KMS-11 (cell line): ENCODE measurements around the gene PLEKHB2.
"Not testable (repeated sequence)": the region's sequence is repeated elsewhere in the genome, so short reads cannot be mapped to it uniquely, and the experiment has no call there.

Experiments used
- H2AFZ ChIP-seq: fragments of 200-600 bp; sonication (generic); 2 replicates; pipeline ENCODE4 v1.6.1; 2016; ENCODE audit warnings: antibody characterized with exemption, mixed run types, low read depth
- H3K27ac ChIP-seq: fragments of 200-600 bp; sonication (generic); 2 replicates; pipeline ENCODE4 v1.6.1; 2016; ENCODE audit warnings: mild to moderate bottlenecking, mixed run types
- H3K27me3 ChIP-seq: fragments of 200-600 bp; sonication (generic); 2 replicates; pipeline ENCODE4 v1.6.1; 2017; ENCODE audit warnings: mild to moderate bottlenecking, low read depth, mixed run types, moderate library complexity; ENCODE audit not compliant: insufficient read depth
- H3K36me3 ChIP-seq: fragments of 200-600 bp; sonication (generic); 2 replicates; pipeline ENCODE4 v1.6.1; 2017; ENCODE audit warnings: mild to moderate bottlenecking, mixed run types; ENCODE audit not compliant: insufficient read depth
- H3K4me1 ChIP-seq: fragments of 200-600 bp; sonication (generic); 2 replicates; pipeline ENCODE4 v1.6.1; 2016; ENCODE audit warnings: mild to moderate bottlenecking, low read depth, mixed run types; ENCODE audit not compliant: poor library complexity, severe bottlenecking
- H3K4me2 ChIP-seq: fragments of 200-600 bp; sonication (generic); 2 replicates; pipeline ENCODE4 v1.7.0; 2016; ENCODE audit warnings: mild to moderate bottlenecking, mixed run types
- H3K4me3 ChIP-seq: fragments of 200-600 bp; sonication (generic); IDR thresholded peaks from 2 replicates; pipeline ENCODE4 v1.6.1; 2017; ENCODE audit warnings: low read depth, low read length, mixed read lengths; ENCODE audit not compliant: insufficient read depth
- H3K79me2 ChIP-seq: fragments of 200-600 bp; sonication (generic); 2 replicates; pipeline ENCODE4 v1.6.1; 2016; ENCODE audit warnings: low read depth, mixed run types; ENCODE audit not compliant: insufficient read depth
- H3K9ac ChIP-seq: fragments of 200-600 bp; sonication (generic); 2 replicates; pipeline ENCODE4 v1.6.1; 2016; ENCODE audit warnings: mild to moderate bottlenecking, mixed run types
- H4K20me1 ChIP-seq: fragments of 200-600 bp; sonication (generic); 2 replicates; pipeline ENCODE4 v1.6.1; 2016; ENCODE audit warnings: mild to moderate bottlenecking, mixed run types; ENCODE audit not compliant: insufficient read depth
- TF ChIP-seq, protein P1 (sequence below): fragments of 200-600 bp; sonication (generic); conservative IDR thresholded peaks from 2 replicates; pipeline ENCODE4 v1.6.1; 2017; ENCODE audit warnings: low read depth, mild to moderate bottlenecking, antibody characterized with exemption, low read length, moderate library complexity, mixed read lengths

The PLEKHB2 gene

DNA sequence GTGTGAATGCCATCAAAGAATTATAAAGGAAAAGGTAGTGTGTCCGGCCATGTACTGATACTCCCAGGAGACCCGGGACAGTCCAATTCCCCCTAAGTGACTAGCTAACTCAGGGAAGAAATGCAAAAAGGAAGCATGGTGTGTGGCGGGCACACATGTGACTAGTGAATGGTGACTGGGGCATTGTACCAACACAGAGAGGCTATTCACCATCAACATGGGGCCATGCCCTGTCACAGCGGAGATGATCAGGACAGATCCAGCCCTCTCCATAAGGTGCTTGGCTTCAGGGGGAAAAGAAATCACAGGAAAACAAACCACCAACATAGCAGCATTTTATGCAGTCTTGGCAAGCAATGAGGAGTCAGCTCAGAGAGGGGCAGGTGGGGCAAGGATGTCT is 46.2 kb upstream of the PLEKHB2 start:
- H3K4me1 ChIP-seq: no peaks in the 10 kb centered on the region
- 0 out of 2 replicates have a peak, but pooled peaks cover 3% of the 10 kb centered on the region for H4K20me1 ChIP-seq
- no peaks in the 10 kb centered on the region for H3K27me3 ChIP-seq
- H3K4me2 ChIP-seq: no peak overlapping the region
- TF ChIP-seq, protein P1, sequence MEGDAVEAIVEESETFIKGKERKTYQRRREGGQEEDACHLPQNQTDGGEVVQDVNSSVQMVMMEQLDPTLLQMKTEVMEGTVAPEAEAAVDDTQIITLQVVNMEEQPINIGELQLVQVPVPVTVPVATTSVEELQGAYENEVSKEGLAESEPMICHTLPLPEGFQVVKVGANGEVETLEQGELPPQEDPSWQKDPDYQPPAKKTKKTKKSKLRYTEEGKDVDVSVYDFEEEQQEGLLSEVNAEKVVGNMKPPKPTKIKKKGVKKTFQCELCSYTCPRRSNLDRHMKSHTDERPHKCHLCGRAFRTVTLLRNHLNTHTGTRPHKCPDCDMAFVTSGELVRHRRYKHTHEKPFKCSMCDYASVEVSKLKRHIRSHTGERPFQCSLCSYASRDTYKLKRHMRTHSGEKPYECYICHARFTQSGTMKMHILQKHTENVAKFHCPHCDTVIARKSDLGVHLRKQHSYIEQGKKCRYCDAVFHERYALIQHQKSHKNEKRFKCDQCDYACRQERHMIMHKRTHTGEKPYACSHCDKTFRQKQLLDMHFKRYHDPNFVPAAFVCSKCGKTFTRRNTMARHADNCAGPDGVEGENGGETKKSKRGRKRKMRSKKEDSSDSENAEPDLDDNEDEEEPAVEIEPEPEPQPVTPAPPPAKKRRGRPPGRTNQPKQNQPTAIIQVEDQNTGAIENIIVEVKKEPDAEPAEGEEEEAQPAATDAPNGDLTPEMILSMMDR: no peak
- no peak overlapping the region for H2AFZ ChIP-seq
- H3K4me3 ChIP-seq: no peak overlapping the region
- no peaks in the 10 kb centered on the region for H3K36me3 ChIP-seq
- H3K79me2 ChIP-seq: peaks cover 51% of the 10 kb centered on the region
- H3K9ac ChIP-seq: no peak overlapping the region
- H3K27ac ChIP-seq: no peak overlapping the region

DNA sequence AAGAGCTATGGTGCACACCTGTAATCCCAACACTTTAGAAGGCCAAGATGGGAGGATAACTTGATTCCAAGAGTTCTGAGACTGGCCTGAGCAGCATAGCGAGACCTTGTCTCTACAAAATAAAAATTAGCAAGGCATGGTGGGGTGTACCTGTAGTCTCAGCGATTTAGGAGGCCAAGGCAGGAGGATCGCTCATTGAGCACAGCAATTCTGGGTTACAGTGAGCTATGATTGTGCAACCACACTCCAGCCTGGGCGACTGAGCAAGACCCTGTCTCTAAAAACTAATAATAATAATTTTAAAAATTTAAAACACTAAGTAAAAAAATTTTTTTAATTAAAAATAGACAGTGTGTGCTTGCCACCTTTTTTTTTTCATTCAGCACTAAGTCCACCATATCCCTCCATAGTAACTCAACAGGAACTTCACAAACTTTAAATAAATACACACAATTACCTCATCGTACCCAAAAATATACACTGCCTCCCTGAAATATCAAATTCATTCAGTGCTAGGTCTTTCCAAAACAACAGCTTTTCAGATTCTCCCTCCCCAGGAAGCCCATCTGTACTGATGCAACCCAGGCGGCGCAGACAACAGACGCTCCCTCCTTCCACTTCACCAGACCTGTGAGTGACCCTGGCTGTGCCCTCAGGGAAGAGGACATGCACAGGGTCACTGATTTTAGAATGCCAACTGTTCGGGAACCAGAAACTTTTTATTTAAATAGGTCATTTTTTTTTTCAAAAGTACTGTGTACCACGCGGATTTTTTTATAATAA is 41.4 kb upstream of the PLEKHB2 start:
- Histone ChIP-seq H3K36me3 (no peaks in the 10 kb centered on the region), H3K27ac (no peak overlapping the region), H3K4me2 (no peak overlapping the region), H2AFZ (no peak overlapping the region), H3K79me2 (peaks cover 49% of the 10 kb centered on the region), H3K27me3 (no peaks in the 10 kb centered on the region), H3K9ac (no peak overlapping the region), H3K4me3 (no peak overlapping the region), H4K20me1 (0 out of 2 replicates have a peak, but pooled peaks cover 3% of the 10 kb centered on the region), H3K4me1 (peaks cover 8% of the 10 kb centered on the region)
- TF ChIP-seq, protein P1: no peak

DNA sequence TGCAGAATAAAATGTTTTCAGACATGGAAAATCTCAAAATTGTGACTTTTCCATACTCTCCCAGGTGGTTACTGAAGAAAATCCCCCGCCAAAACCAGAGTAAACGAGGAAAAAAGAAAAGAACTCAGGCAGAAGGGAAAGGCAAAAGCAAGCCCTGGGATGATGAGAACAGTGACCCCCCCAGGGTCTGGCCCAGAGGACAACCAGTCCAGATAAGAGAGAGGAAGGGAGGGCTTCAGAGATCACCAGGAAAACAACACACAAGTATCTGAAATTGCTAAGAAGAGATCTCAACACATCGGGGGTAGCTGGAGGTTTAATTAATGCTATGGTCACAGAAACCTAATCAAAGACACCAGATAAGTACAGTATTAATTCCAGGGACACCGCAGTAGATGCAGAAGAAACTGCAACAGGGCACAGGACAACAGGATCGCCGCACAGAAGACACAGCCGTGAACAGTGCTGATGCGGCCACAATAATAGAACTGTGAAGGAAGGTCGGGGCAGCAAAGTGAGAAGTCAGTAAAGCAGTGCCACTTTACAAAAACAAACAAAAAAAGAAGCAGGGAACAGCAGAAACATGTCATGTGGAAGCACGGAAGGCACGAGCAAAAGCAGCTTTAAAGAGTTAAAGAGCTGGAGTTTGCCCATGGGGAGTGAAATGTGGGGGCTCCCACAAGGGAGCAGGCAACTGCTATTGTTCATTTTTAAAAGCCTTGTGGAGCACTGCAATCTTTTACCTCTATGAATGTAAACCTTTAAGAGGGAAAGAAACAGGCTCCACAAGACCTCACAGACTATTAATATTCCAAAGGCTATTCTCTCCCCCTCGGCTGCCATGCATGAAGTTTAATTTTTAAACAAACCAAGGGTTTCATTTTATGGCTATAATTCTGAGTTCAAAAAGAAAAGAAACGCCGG is 40.3 kb upstream of the PLEKHB2 start:
- Histone ChIP-seq H3K9ac (no peak overlapping the region), H3K4me2 (no peak overlapping the region), H3K36me3 (no peaks in the 10 kb centered on the region)

DNA sequence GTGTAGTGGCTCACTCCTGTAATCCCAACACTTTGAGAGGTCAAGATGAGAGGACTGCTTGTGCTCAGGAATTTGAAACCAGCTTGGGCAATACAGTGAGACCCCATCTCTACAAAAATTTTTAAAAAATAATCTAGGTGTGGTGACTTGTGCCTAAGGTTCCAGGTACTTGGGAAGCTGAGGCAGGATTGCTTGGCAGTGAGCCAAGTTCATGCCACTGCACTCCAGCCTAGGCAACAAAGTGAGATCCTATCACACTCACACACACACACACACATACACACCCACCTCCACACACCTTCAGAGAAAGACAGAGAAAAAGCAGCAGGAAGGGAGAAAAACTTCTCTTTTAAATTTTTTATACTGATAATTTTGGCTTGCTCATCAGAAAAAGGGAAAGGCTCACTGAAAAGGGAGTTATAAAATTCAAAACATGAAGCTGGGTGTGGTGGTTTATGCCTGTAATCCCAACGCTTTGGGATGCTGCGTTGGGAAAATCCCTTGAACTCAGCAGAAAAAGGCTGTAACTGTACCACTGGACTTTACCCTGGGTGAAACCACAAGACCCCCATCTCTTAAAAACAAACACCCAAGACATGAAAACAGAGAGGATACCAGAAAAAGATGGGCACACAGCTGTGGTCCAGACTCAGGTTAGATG is 37.5 kb upstream of the PLEKHB2 start:
- peaks cover 26% of the 10 kb centered on the region; the same call in 1 of the 2 replicates for H3K79me2 ChIP-seq
- H3K4me1 ChIP-seq: peaks cover 8% of the 10 kb centered on the region
- no peak overlapping the region for H3K9ac ChIP-seq
- H3K36me3 ChIP-seq: 0 out of 2 replicates have a peak, but pooled peaks cover under 1% of the 10 kb centered on the region
- TF ChIP-seq, protein P1: no peak
- H4K20me1 ChIP-seq: no peaks in the 10 kb centered on the region
- no peak overlapping the region for H3K27ac ChIP-seq
- H2AFZ ChIP-seq: no peak overlapping the region
- no peak overlapping the region for H3K4me3 ChIP-seq
- no peak overlapping the region for H3K4me2 ChIP-seq
- no peaks in the 10 kb centered on the region for H3K27me3 ChIP-seq

More for the DNA sequence above, 40.3 kb upstream of the PLEKHB2 start:
- no peaks in the 10 kb centered on the region for H3K27me3 ChIP-seq
- no peak overlapping the region for H2AFZ ChIP-seq
- TF ChIP-seq, protein P1: no peak
- H3K4me1 ChIP-seq: peaks cover 8% of the 10 kb centered on the region
- no peak overlapping the region for H3K4me3 ChIP-seq
- no peak overlapping the region for H3K27ac ChIP-seq
- H4K20me1 ChIP-seq: 0 out of 2 replicates have a peak, but pooled peaks cover 3% of the 10 kb centered on the region
- H3K79me2 ChIP-seq: peaks cover 46% of the 10 kb centered on the region

DNA sequence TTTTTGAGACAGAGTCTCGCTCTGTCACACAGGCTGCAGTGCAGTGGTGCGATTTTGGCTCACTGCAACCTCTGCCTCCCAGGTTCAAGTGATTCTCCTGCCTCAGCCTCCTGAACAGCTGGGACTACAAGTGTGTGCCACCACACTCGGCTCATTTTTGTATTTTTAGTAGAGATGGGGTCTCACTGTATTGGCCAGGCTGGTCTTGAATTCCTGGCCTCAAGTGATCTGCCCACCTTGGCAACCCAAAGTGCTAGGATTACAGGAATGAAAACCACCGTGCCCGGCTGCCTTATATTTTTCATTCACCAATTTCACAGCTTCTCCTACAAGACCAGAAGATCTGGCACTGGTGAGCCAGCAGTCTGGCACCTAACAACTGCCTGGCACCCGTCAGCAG is 37.0 kb upstream of the PLEKHB2 start:
- not testable (repeated sequence) for H4K20me1 ChIP-seq, H2AFZ ChIP-seq, H3K27me3 ChIP-seq, H3K4me3 ChIP-seq, H3K4me1 ChIP-seq, H3K36me3 ChIP-seq, H3K27ac ChIP-seq, H3K9ac ChIP-seq, H3K4me2 ChIP-seq
- peaks cover 29% of the 10 kb centered on the region; the same call in 1 of the 2 replicates for H3K79me2 ChIP-seq

DNA sequence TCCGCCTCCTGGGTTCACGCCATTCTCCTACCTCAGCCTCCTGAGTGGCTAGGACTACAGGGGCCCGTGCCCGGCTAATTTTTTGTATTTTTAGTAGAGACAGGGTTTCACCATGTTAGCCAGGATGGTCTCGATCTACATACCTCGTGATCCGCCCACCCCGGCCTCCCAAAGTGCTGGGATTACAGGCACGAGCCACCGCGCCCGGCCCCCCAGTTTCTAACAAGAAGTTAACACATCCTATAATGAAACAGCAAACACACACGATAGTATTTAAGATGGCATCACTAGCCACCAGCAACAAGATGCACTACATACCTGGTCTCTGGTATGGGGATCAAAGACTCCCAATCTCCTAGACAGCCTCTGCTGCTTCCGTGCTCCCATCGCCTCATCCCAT is 29.6 kb upstream of the PLEKHB2 start:
- not testable (repeated sequence) for H3K4me2 ChIP-seq, H2AFZ ChIP-seq, H3K9ac ChIP-seq, H3K27me3 ChIP-seq, H3K4me3 ChIP-seq, H3K27ac ChIP-seq, H3K4me1 ChIP-seq, H4K20me1 ChIP-seq
- Histone ChIP-seq H3K79me2 (peaks cover 68% of the 10 kb centered on the region; the same call in 1 of the 2 replicates), H3K36me3 (peaks cover 10% of the 10 kb centered on the region; the same call in 1 of the 2 replicates)
